Testis (tissue), 3 donors: Measurements from ENCODE around the gene SLC5A6. TPM values are rescaled to one million over a fixed set of nuclear protein-coding genes. Genes with fewer than 3 reads are reported as not detected.

Source experiments
- DNase-seq: peaks from one replicate; pipeline ENCODE4 v3.0.0-alpha.2; 2019
- H3K27ac ChIP-seq, 2 donors: fragments of 200-600 bp; sonication (generic); one replicate each; pipeline ENCODE4 v1.5.1; 2019
- H3K27me3 ChIP-seq: fragments of 200-600 bp; sonication (generic); one replicate; pipeline ENCODE4 v1.5.1; 2019
- H3K36me3 ChIP-seq: fragments of 200-600 bp; sonication (generic); one replicate; pipeline ENCODE4 v1.5.1; 2017; ENCODE audit warnings: low read depth; ENCODE audit errors: missing control alignments
- H3K4me1 ChIP-seq: fragments of 200-600 bp; sonication (generic); one replicate; pipeline ENCODE4 v1.5.1; 2019
- H3K4me3 ChIP-seq, 2 donors: fragments of 200-600 bp; sonication (generic); one replicate each; pipeline ENCODE4 v1.5.1; 2017 to 2019
- H3K9me3 ChIP-seq: fragments of 200-600 bp; sonication (generic); one replicate; pipeline ENCODE4 v1.5.1; 2017
- POLR2A ChIP-seq: fragments of 450-650 bp; IDR thresholded peaks from one replicate; pipeline ENCODE4 v1.6.1; 2017; ENCODE audit warnings: antibody characterized with exemption, mild to moderate bottlenecking, moderate library complexity
- WGBS, 2 donors: methylation state at CpG; one replicate each; pipeline ENCODE4 v1.1.5; 2018; 5-methylcytosine and 5-hydroxymethylcytosine counted together
- intact Hi-C: fragments of 100-400 bp; cut with DNase I; formaldehyde crosslinking; loops from one replicate; pipeline ENCODE4 v1.15.1; 2023; ENCODE audit warnings: low total_unique reads
- polyA plus RNA-seq: library from polyadenylated mRNA; stranded (reverse); fragments of 350-450 nt; fragmentation: Illumina TruSeq; extraction: RNeasy Lipid Tissue Mini Kit (QIAGEN cat#74804); gene quantifications from one replicate; pipeline ENCODE4 v1.2.3, GENCODE V29; 2014; ENCODE audit warnings: low read depth, low replicate concordance; ENCODE audit not compliant: insufficient read depth
- total RNA-seq, 2 donors: library from RNA; depleted of rRNA; stranded (reverse); fragments of >200 nt; gene quantifications; one replicate each; pipeline ENCODE4 v1.2.3, GENCODE V29; 2016
- TF ChIP-seq, protein P1 (sequence below), 3 experiments: fragments of 450-650 bp in 2 of 3; fragments of 200-600 bp in 1 of 3; sonication (generic) in 1 of 3; IDR thresholded peaks; one replicate each; pipeline ENCODE4 v1.5.1; 2016 to 2019; ENCODE audit warnings: antibody characterized with exemption in 3 of 3, mild to moderate bottlenecking in 2 of 3, moderate library complexity in 1 of 3

SLC5A6 gene
- total and polyA plus RNA-seq, 3 donors from 2014 or later, result 83.4 to 84.0 (median 83.9) TPM

DNA sequence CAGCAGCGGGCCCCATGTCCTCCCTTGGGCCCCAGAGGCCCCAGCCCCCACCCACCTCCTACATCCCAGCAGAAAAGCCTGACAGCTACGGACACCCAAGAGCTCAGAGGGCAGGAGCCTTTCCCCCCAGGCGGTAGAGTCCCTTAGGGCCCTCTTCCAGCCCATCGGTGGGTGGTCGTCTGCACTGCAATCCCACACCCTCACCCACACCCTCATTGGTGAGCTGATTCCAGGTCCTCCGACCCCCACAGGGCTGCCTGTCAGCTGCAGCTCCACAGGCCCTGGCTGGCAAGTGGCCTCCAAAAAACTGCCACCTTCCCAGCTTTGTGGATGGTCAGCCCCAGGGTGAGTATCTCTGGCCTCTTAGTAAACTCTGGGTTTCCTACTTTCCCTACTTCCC lies 52.8 kb downstream of the SLC5A6 start:
- whole genome bisulfite sequencing, 2 donors, result 50 to 65% methylated on average over 2 to 6 of the region's 6 CpGs

DNA sequence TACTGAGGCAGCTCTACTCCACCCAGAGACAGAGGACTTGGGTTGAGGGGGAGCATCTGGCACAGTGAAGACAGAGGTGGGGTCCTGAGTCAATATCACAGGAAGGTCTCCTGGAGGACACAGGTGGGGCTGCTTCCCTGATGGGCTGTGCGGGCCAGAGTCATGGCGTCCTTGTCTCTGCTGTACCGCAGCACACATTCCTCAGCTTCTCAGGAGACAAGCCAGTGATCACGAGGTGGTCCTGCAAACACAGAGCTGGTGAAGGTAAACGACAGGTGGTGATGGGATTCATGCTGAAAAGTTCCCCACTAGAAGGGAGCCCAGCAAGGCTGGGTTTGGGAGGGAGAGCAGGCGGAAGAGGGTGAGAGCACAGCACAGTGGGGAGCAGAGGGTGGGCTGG lies 53.6 kb downstream of the SLC5A6 start:
- Histone ChIP-seq H3K27ac (no peak overlapping the region), H3K4me1 (peaks cover 19% of the 10 kb centered on the region), H3K9me3 (no peaks in the 10 kb centered on the region), H3K4me3 (no peak overlapping the region), H3K27me3 (no peaks in the 10 kb centered on the region), H3K36me3 (no peaks in the 10 kb centered on the region)
- no peak for TF ChIP-seq POLR2A
- TF ChIP-seq, protein P1, sequence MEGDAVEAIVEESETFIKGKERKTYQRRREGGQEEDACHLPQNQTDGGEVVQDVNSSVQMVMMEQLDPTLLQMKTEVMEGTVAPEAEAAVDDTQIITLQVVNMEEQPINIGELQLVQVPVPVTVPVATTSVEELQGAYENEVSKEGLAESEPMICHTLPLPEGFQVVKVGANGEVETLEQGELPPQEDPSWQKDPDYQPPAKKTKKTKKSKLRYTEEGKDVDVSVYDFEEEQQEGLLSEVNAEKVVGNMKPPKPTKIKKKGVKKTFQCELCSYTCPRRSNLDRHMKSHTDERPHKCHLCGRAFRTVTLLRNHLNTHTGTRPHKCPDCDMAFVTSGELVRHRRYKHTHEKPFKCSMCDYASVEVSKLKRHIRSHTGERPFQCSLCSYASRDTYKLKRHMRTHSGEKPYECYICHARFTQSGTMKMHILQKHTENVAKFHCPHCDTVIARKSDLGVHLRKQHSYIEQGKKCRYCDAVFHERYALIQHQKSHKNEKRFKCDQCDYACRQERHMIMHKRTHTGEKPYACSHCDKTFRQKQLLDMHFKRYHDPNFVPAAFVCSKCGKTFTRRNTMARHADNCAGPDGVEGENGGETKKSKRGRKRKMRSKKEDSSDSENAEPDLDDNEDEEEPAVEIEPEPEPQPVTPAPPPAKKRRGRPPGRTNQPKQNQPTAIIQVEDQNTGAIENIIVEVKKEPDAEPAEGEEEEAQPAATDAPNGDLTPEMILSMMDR (IDR thresholded peaks at IDR 0.05), result no peak
- DNase-seq, result no peak
- 84 to 86% methylated on average over 5 to 6 of the region's 6 CpGs for WGBS, 2 donors
- intact Hi-C loops, result no loop called here

More for the DNA sequence above, 52.8 kb downstream of the SLC5A6 start:
- no peak for DNase-seq
- TF ChIP-seq POLR2A, result no peak
- Histone ChIP-seq H3K27ac (no peak overlapping the region), H3K9me3 (no peaks in the 10 kb centered on the region), H3K36me3 (no peaks in the 10 kb centered on the region), H3K4me1 (peaks cover 18% of the 10 kb centered on the region), H3K27me3 (no peaks in the 10 kb centered on the region), H3K4me3 (no peak overlapping the region)
- intact Hi-C loops, result no loop called here

DNA sequence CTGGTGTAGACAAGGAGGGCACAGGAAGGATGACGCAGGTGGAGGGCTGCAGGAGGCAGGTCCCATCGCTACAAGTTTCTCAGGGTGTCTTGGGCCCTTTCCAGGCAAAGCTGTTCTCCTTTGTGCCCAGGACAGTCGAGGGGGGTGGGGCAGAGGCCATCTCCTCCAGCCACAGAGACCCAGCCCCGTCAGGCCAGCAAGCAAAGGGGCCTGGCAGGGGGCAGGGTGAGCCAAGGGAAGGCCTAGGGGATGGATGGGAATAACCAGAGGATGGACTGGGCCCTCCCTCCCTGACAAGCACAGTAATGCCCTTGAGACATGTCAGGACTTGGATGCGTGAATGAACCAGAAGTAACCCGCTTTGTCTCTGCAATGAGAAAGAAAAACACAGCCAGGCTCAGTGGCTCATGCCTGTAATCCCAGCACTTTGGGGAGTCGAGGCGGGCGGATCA lies 57.0 kb downstream of the SLC5A6 start:
- Histone ChIP-seq H3K4me1 (peaks cover 14% of the 10 kb centered on the region), H3K36me3 (no peaks in the 10 kb centered on the region), H3K27ac (peak overlapping the region; percentile 75 to 89), H3K9me3 (no peaks in the 10 kb centered on the region), H3K27me3 (no peaks in the 10 kb centered on the region), H3K4me3 (no peak overlapping the region)
- DNase-seq, result peak; percentile 48
- intact Hi-C loops, result no loop called here
- TF ChIP-seq POLR2A, result no peak
- TF ChIP-seq, protein P1 (IDR thresholded peaks at IDR 0.05), result no peak
- 47 to 60% methylated on average over 8 to 9 of the region's 9 CpGs for WGBS, 2 donors

DNA sequence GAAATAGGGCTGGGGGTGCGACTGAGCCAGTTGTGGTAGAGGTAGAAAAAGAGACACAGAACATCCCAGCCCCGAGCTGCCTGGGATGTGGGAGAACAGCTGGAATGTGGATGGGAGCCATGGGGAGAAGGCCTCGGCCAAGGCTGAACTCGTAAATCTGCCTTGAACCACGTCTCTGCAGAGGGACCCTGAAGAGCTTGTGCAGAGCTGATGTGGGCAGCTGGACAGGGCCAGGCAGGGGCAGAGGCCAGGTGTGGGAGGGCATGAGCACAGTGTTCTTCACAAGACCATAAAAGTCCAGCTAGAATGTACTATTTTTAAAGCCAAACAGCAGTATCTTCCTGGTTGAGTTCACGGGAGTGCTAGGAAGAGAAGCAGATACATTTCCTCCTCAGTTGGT lies 57.6 kb downstream of the SLC5A6 start:
- no peak overlapping the region for H3K4me3 ChIP-seq
- peaks cover 18% of the 10 kb centered on the region for H3K4me1 ChIP-seq
- TF ChIP-seq POLR2A, result no peak
- TF ChIP-seq, protein P1 (IDR thresholded peaks at IDR 0.05), result no peak
- intact Hi-C loops, result no loop called here
- no peaks in the 10 kb centered on the region for H3K27me3 ChIP-seq
- WGBS, 2 donors, result 24 to 36% methylated on average over 6 of the region's 6 CpGs
- peak overlapping the region; percentile 75 to 89 for H3K27ac ChIP-seq
- DNase-seq, result peak; percentile 85
- no peaks in the 10 kb centered on the region for H3K9me3 ChIP-seq
- H3K36me3 ChIP-seq, result no peaks in the 10 kb centered on the region

DNA sequence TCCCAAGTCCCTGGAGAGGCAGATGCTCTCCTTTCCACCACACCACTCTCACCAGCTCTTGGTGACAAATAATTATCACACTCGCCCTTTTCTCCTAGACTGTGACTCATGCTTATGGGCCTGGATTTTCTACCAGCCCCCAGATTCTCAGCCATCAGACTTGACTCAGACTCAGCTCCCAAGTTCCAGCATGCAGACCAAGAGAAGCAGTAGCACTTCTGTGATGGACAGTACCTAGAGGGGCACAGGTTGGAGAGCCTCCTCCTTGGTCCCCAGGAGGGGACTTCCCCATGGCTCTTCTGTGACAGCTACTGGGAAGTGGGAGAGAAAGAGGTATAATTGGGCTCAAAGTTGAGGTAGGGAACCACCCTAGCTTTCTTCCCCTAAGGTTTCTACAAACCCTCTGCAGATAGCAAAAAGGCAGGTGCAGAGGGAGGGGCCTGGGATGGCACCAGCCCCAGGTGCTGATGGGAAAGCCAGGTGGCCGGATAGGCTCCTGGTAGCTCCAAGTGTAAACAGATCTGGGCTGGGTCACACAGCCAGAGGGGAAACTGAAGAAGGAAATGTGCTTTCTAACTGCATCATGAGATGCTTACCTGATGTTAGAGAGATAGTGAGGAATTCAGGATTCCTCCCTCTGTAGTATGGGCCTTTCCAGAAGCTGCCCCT lies 59.1 kb downstream of the SLC5A6 start:
- H3K4me3 ChIP-seq, result no peak overlapping the region
- peaks cover 29% of the 10 kb centered on the region for H3K4me1 ChIP-seq
- intact Hi-C loops, result no loop called here
- peak overlapping the region in 1 of 2 donors; percentile 8 for H3K27ac ChIP-seq
- no peaks in the 10 kb centered on the region for H3K36me3 ChIP-seq
- no peaks in the 10 kb centered on the region for H3K27me3 ChIP-seq
- no peaks in the 10 kb centered on the region for H3K9me3 ChIP-seq
- no peak for DNase-seq
- 80 to 85% methylated on average over 2 of the region's 2 CpGs for WGBS, 2 donors
- TF ChIP-seq, protein P1 (IDR thresholded peaks at IDR 0.05), result no peak
- no peak for TF ChIP-seq POLR2A
